Body of pancreas (tissue), 4 donors: Measurements from ENCODE around the gene BABAM2. TPM values are rescaled to one million over a fixed set of nuclear protein-coding genes. Genes with fewer than 3 reads are reported as not detected.

Source experiments
- ATAC-seq: fragments of 150-250 bp; one replicate; pipeline ENCODE4 v1.9.1; 2016
- DNase-seq, 4 donors: peaks; one replicate each; pipeline ENCODE4 v3.0.0-alpha.2; 2019
- H3K27ac ChIP-seq, 4 donors: fragments of 200-600 bp; sonication (generic); 1 replicate in 3 of 4; 2 replicates in 1 of 4; pipeline versions ENCODE4 v1.5.1 to v1.6.1; 2016 to 2019; ENCODE audit warnings: mild to moderate bottlenecking in 1 of 4, mixed read lengths in 1 of 4, moderate library complexity in 1 of 4
- H3K27me3 ChIP-seq, 2 donors: fragments of 200-600 bp; sonication (generic); one replicate each; pipeline ENCODE4 v1.6.0; 2016; ENCODE audit warnings: mild to moderate bottlenecking in 1 of 2
- H3K36me3 ChIP-seq, 2 donors: fragments of 200-600 bp; sonication (generic); replicated peaks in 1 of 2; 2 replicates each; pipeline ENCODE4 v1.5.1; 2016; ENCODE audit warnings: low read depth in 2 of 2; ENCODE audit not compliant: insufficient read depth in 1 of 2
- H3K4me1 ChIP-seq: fragments of 200-600 bp; sonication (generic); one replicate; pipeline ENCODE4 v1.6.0; 2016
- H3K4me3 ChIP-seq, 2 donors: fragments of 200-600 bp; sonication (generic); 1 replicate in 1 of 2; 2 replicates in 1 of 2; pipeline ENCODE4 v1.5.1; 2016 to 2019
- H3K9me3 ChIP-seq, 3 donors: fragments of 200-600 bp; sonication (generic); 1 replicate in 2 of 3; 2 replicates in 1 of 3; pipeline ENCODE4 v1.5.1; 2016
- CTCF ChIP-seq, 7 experiments: fragments of 450-650 bp in 4 of 7; fragments of 200-600 bp in 3 of 7; sonication (generic) in 3 of 7; IDR thresholded peaks; one replicate each; pipeline ENCODE4 v1.5.1; 2016 to 2019; ENCODE audit warnings: antibody characterized with exemption in 7 of 7
- POLR2A ChIP-seq, 3 donors: fragments of 450-650 bp; IDR thresholded peaks; one replicate each; pipeline ENCODE4 v1.6.1; 2016; ENCODE audit warnings: antibody characterized with exemption in 3 of 3, mild to moderate bottlenecking in 2 of 3
- WGBS, 2 donors: methylation state at CpG; one replicate each; pipeline ENCODE4 v1.1.5; 2017; 5-methylcytosine and 5-hydroxymethylcytosine counted together
- intact Hi-C: fragments of 100-400 bp; cut with DNase I; formaldehyde crosslinking; loops from one replicate; pipeline ENCODE4 v1.15.1; 2023
- total RNA-seq, 2 donors: library from RNA; depleted of rRNA; stranded (reverse); fragments of >200 nt; gene quantifications; one replicate each; pipeline ENCODE4 v1.1.0, GENCODE V29; 2016

Gene BABAM2
- total RNA-seq, 2 donors from 2014 or later, result 20.5 to 22.4 TPM

- Histone ChIP-seq H3K4me1 (peaks cover 11% of the 10 kb centered on the region), H3K9me3 (no peaks in the 10 kb centered on the region), H3K27me3 (no peaks in the 10 kb centered on the region), H3K4me3 (no peak overlapping the region), H3K36me3 (no peaks in the 10 kb centered on the region), H3K27ac (no peak overlapping the region)
- TF ChIP-seq POLR2A (IDR thresholded peaks at IDR 0.05), result no peak
- no peak for TF ChIP-seq CTCF (IDR thresholded peaks at IDR 0.05)
- no peak for ATAC-seq
- WGBS, 2 donors, result 86 to 89% methylated on average over 16 to 19 of the region's 19 CpGs
- DNase-seq, result no peak
- intact Hi-C loops, result no loop called here
Observed at GRCh38 chr2:28377195-28377816, 486.8 kb downstream of the BABAM2 start.

GRCh38 chr2:28377984-28378678 lies 487.6 kb downstream of the BABAM2 start:
- no peak overlapping the region for H3K4me3 ChIP-seq
- ATAC-seq, result peak; percentile 78

GRCh38 chr2:28378679-28379584 lies 488.4 kb downstream of the BABAM2 start:
- Histone ChIP-seq H3K4me3 (no peak overlapping the region), H3K36me3 (no peaks in the 10 kb centered on the region), H3K27me3 (no peaks in the 10 kb centered on the region), H3K27ac (no peak overlapping the region), H3K9me3 (no peaks in the 10 kb centered on the region), H3K4me1 (peaks cover 11% of the 10 kb centered on the region)
- intact Hi-C loops, result no loop called here
- WGBS, 2 donors, result 79 to 84% methylated on average over 14 to 16 of the region's 16 CpGs
- ATAC-seq (no peak), DNase-seq (no peak)
- no peak for TF ChIP-seq POLR2A (IDR thresholded peaks at IDR 0.05)
- no peak for TF ChIP-seq CTCF (IDR thresholded peaks at IDR 0.05)

More at GRCh38 chr2:28377984-28378678, 487.6 kb downstream of the BABAM2 start:
- Histone ChIP-seq H3K27ac (no peak overlapping the region), H3K4me1 (peaks cover 11% of the 10 kb centered on the region), H3K9me3 (no peaks in the 10 kb centered on the region), H3K36me3 (no peaks in the 10 kb centered on the region), H3K27me3 (no peaks in the 10 kb centered on the region)
- DNase-seq, result peak; percentile 54 to 86 (median 76)
- no peak for TF ChIP-seq POLR2A (IDR thresholded peaks at IDR 0.05)
- no peak for TF ChIP-seq CTCF (IDR thresholded peaks at IDR 0.05)
- 44 to 72% methylated on average over 8 to 9 of the region's 9 CpGs for WGBS, 2 donors
- intact Hi-C loops, result no loop called here

GRCh38 chr2:28380219-28380618 lies 489.7 kb downstream of the BABAM2 start:
- Histone ChIP-seq H3K36me3 (no peaks in the 10 kb centered on the region), H3K27me3 (no peaks in the 10 kb centered on the region), H3K27ac (no peak overlapping the region), H3K4me3 (no peak overlapping the region), H3K9me3 (no peaks in the 10 kb centered on the region), H3K4me1 (peaks cover 11% of the 10 kb centered on the region)
- DNase-seq (no peak), ATAC-seq (no peak)
- 62 to 68% methylated on average over 2 to 6 of the region's 6 CpGs for WGBS, 2 donors
- TF ChIP-seq CTCF (IDR thresholded peaks at IDR 0.05) (no peak), POLR2A (IDR thresholded peaks at IDR 0.05) (no peak)
- intact Hi-C loops, result no loop called here
